ENCODE results near the gene FHIT.

DNA sequence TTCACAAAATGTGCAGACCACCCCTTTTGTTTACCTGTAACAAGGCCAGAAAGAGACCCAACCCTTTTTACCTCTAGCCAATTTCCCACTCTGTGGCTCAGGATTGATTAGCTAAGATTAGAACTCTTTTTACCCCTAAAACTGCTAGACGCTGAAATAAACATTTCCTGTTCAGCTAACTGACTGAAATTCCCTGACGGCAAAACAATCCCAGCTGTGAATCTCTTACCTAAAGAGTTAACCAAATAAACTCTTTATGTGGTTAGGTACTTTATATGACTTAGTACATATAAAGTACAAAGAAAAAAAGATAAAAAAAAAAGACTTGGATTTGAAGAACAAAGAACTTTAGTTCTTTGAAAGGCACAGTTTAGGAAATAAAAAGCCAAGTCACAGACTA is 988.7 kb downstream of the FHIT start:
- TF ChIP-seq, protein P1, sequence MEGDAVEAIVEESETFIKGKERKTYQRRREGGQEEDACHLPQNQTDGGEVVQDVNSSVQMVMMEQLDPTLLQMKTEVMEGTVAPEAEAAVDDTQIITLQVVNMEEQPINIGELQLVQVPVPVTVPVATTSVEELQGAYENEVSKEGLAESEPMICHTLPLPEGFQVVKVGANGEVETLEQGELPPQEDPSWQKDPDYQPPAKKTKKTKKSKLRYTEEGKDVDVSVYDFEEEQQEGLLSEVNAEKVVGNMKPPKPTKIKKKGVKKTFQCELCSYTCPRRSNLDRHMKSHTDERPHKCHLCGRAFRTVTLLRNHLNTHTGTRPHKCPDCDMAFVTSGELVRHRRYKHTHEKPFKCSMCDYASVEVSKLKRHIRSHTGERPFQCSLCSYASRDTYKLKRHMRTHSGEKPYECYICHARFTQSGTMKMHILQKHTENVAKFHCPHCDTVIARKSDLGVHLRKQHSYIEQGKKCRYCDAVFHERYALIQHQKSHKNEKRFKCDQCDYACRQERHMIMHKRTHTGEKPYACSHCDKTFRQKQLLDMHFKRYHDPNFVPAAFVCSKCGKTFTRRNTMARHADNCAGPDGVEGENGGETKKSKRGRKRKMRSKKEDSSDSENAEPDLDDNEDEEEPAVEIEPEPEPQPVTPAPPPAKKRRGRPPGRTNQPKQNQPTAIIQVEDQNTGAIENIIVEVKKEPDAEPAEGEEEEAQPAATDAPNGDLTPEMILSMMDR (IDR thresholded peaks at IDR 0.05 in 4 of 5, conservative IDR thresholded peaks at IDR 0.05 in 1 of 5), result no peak
- no peak for TF ChIP-seq POLR2A (IDR thresholded peaks at IDR 0.05)
